ENCODE data around the gene PSMB11.
A peak's percentile ranks its signal among the peaks of the same experiment; 100 is the strongest.

- TF ChIP-seq CTCF (IDR thresholded peaks at IDR 0.05; ENCODE audit: poor library complexity) (peak; percentile 61), EZH2 (IDR thresholded peaks at IDR 0.05; ENCODE audit: borderline replicate concordance) (no peak), EZH2phosphoT487 (IDR thresholded peaks at IDR 0.05; ENCODE audit: low read depth, severe bottlenecking, unreplicated experiment) (no peak)
Observed at GRCh38 chr14:23076785-23077408, 34.9 kb downstream of the PSMB11 start.

Measured in hepatocyte (in vitro differentiated cells).